Measurements from ENCODE around the gene INPP5A. TPM values are rescaled to one million over a fixed set of nuclear protein-coding genes. Genes with fewer than 3 reads are reported as not detected.

Gene INPP5A
- total RNA-seq, 1 experiment from 2014 or later = 7.6 TPM

- H3K4me3 ChIP-seq = no peak overlapping the region
- H3K36me3 ChIP-seq = no peaks in the 10 kb centered on the region
- H3K9me3 ChIP-seq = 0 out of 2 replicates have a peak, but pooled peaks cover under 1% of the 10 kb centered on the region
- DNase-seq = no peak
- no peaks in the 10 kb centered on the region for H3K27me3 ChIP-seq
Observed at GRCh38 chr10:132689721-132690360, 152.3 kb downstream of the INPP5A start.

- no peaks in the 10 kb centered on the region for H3K36me3 ChIP-seq
- H3K27me3 ChIP-seq = no peaks in the 10 kb centered on the region
- no peak for DNase-seq
- H3K9me3 ChIP-seq = 0 out of 2 replicates have a peak, but pooled peaks cover 3% of the 10 kb centered on the region
- no peak overlapping the region for H3K4me3 ChIP-seq
Observed at GRCh38 chr10:132690401-132690800, 152.8 kb downstream of the INPP5A start.

- Histone ChIP-seq H3K36me3 (no peaks in the 10 kb centered on the region), H3K4me3 (no peak overlapping the region), H3K27me3 (no peaks in the 10 kb centered on the region), H3K9me3 (0 out of 2 replicates have a peak, but pooled peaks cover 3% of the 10 kb centered on the region)
- DNase-seq = no peak
Observed at GRCh38 chr10:132690821-132691610, 153.4 kb downstream of the INPP5A start.

- 0 out of 2 replicates have a peak, but pooled peaks cover 3% of the 10 kb centered on the region for H3K9me3 ChIP-seq
- H3K36me3 ChIP-seq = no peaks in the 10 kb centered on the region
- no peak for DNase-seq
- H3K27me3 ChIP-seq = no peaks in the 10 kb centered on the region
- H3K4me3 ChIP-seq = no peak overlapping the region
Observed at GRCh38 chr10:132691711-132692153, 154.1 kb downstream of the INPP5A start.

DNA sequence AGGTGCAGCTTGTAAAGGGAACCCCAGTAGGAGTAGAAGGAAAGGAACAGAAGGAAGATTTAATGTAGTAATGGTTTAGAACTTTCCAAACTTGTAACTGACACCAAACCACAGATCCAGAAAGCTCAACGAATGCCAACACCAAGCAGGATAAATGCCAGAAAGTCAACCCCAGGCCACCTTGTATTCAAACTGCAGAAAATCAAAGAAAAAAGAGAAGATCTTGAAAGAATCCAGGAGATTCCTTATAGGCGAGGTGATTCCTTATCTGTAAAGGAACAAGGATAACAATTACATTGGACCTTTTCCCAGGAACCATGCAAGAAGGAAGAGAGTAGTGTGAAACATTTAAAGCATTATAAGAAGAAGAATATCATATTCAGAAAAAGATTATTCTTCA lies 154.7 kb downstream of the INPP5A start:
- Histone ChIP-seq H3K9me3 (0 out of 2 replicates have a peak, but pooled peaks cover 3% of the 10 kb centered on the region), H3K4me3 (no peak overlapping the region), H3K36me3 (no peaks in the 10 kb centered on the region), H3K27me3 (no peaks in the 10 kb centered on the region)
- no peak for DNase-seq

DNA sequence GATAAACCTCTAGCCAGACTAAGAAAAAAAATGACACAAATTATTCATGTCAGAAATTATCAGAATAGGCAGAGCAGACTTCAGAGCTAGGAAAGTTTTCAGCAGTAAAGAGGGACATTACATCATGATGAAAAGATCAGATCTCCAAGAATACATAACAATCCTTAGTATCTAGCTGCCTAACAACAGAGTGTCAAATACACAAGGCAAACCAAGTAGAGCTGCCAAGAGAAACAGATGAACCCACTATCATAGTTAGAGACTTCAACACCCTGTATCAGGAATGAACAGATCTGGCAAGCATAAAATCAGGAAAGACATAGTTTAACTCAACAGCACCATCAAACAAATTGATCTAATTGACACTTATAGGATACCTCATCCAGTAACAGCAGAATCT lies 156.1 kb downstream of the INPP5A start:
- DNase-seq = no peak
- Histone ChIP-seq H3K36me3 (no peaks in the 10 kb centered on the region), H3K9me3 (0 out of 2 replicates have a peak, but pooled peaks cover 3% of the 10 kb centered on the region), H3K4me3 (no peak overlapping the region), H3K27me3 (no peaks in the 10 kb centered on the region)

DNA sequence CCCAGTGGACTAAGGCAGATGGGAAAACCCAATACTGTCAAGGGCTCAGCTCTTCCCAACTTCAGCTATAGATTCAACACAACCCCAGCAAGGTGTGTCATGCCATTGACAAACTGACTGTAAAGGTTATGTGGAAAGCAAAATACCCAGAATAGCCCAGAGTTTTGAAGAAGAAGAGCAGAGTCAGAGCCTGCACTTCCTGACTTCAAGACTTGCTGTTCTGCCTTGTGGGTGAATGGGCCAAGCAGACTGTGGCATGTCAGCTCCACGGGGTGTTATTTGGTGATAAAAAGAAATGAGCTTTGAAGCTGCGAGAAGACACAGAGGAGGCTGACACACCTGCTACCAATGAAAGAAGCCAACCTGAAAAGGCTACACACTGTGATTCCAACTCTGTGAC lies 158.6 kb downstream of the INPP5A start:
- H3K36me3 ChIP-seq = no peaks in the 10 kb centered on the region
- DNase-seq = no peak

DNA sequence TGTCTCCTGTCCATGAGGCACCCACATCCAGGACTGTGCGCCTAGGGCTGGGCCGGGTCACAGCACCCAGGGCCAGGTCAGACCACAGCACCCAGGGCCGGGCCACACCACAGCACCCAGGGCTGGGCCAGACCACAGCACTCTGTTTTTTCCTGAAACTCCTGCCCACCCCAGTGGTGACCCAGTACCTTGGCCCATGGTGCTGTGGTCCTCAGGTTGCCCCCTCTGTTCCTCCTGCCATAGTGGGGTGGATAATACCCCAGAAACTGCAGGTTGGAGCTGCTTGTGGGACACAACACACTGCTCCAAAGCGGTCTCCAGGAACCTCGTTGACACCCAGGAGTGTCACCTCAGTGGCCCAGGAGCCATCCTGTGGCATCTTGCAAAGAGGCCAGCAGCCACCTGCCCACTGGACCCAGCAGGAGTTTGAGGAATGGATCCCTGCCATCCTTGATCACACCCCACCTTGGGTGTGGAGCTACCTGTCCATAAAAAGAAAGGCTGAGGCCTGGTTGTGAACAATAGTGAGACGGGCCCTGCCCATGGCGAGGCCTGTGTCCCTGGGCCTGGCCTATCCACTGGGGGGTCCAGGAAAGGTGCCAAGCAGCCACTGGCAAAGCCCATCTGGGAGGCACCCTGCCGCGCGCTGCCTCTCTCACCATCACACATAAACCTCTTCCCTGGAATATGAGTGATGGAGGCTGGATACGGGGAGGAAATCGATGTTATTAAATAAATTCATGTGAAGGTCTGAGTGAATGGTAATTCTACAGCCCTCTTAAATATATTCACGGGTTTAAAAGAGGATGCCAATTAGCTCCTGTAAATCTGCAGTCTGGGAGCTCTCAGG lies 159.4 kb downstream of the INPP5A start:
- Histone ChIP-seq H3K9me3 (0 out of 2 replicates have a peak, but pooled peaks cover 3% of the 10 kb centered on the region), H3K36me3 (no peaks in the 10 kb centered on the region), H3K4me3 (no peak overlapping the region), H3K27me3 (no peaks in the 10 kb centered on the region)
- DNase-seq = no peak

More for the DNA sequence above, 158.6 kb downstream of the INPP5A start:
- Histone ChIP-seq H3K9me3 (0 out of 2 replicates have a peak, but pooled peaks cover 3% of the 10 kb centered on the region), H3K27me3 (no peaks in the 10 kb centered on the region), H3K4me3 (no peak overlapping the region)

GRCh38 chr10:132697578-132698200 lies 160.1 kb downstream of the INPP5A start:
- DNase-seq = no peak
- no peaks in the 10 kb centered on the region for H3K27me3 ChIP-seq
- H3K36me3 ChIP-seq = no peaks in the 10 kb centered on the region
- H3K4me3 ChIP-seq = no peak overlapping the region
- 0 out of 2 replicates have a peak, but pooled peaks cover 3% of the 10 kb centered on the region for H3K9me3 ChIP-seq

- no peak for DNase-seq
- Histone ChIP-seq H3K27me3 (no peaks in the 10 kb centered on the region), H3K9me3 (0 out of 2 replicates have a peak, but pooled peaks cover 3% of the 10 kb centered on the region), H3K4me3 (no peak overlapping the region), H3K36me3 (no peaks in the 10 kb centered on the region)
Observed at GRCh38 chr10:132698211-132698751, 160.7 kb downstream of the INPP5A start.

GRCh38 chr10:132698761-132699391 lies 161.3 kb downstream of the INPP5A start:
- no peaks in the 10 kb centered on the region for H3K27me3 ChIP-seq
- H3K4me3 ChIP-seq = no peak overlapping the region
- no peak for DNase-seq
- 0 out of 2 replicates have a peak, but pooled peaks cover 3% of the 10 kb centered on the region for H3K9me3 ChIP-seq
- no peaks in the 10 kb centered on the region for H3K36me3 ChIP-seq

DNA sequence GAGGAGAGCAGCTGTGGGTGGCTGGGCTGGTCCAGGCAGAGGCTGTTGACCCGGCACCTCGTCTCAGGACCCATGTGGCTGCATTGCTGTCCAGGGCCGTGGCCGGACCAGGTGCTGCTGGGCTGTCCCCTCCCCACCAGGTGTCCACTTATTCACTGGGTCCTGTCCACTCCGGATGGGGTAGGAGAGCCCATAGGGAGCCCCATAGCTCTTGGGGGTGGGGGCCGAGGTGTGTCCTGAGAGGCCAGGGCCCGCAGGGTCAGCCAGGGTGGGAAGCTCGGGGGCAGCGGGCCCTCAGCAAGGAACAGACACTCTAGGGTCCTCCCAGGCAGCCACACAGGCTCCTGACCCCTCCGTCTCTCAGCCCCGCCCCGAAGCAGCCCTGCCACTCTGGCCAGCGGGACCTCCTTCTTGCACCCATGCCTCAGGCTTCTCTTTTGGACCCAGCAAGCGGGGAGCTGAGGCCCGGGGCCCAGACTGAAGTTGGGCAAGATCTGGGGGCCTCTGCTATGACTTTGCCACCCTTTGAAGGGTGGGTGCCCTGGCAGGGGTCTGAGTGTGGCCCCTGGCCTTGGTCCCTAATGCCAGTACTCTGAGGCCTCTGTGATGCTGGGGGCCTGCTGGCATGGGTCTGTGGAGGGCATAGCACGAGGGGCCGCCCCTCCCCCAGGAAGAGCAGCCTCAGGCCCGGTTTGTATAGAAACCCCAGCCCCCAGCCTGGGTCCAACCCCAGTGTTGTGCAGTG lies 162.0 kb downstream of the INPP5A start:
- DNase-seq = no peak
- H3K27me3 ChIP-seq = no peaks in the 10 kb centered on the region
- no peak overlapping the region for H3K4me3 ChIP-seq
- H3K36me3 ChIP-seq = no peaks in the 10 kb centered on the region
- 0 out of 2 replicates have a peak, but pooled peaks cover 3% of the 10 kb centered on the region for H3K9me3 ChIP-seq

- H3K4me3 ChIP-seq = no peak overlapping the region
- no peaks in the 10 kb centered on the region for H3K27me3 ChIP-seq
- no peaks in the 10 kb centered on the region for H3K9me3 ChIP-seq
- no peaks in the 10 kb centered on the region for H3K36me3 ChIP-seq
- DNase-seq = no peak
Observed at GRCh38 chr10:132700156-132701098, 162.8 kb downstream of the INPP5A start.
